Right ventricle myocardium inferior (tissue), 1 donor: ENCODE data around the gene KCNT1. TPM values are rescaled to one million over a fixed set of nuclear protein-coding genes. Genes with fewer than 3 reads are reported as not detected.
"Not testable (repeated sequence)": the region's sequence is repeated elsewhere in the genome, so short reads cannot be mapped to it uniquely, and the experiment has no call there.

Experiments used
- ATAC-seq: fragments of 200-7000 bp; cut with Tn5 transposase; one replicate; pipeline ENCODE4 v1.9.1; 2020; ENCODE audit warnings: mild to moderate bottlenecking, moderate library complexity
- DNase-seq: peaks from one replicate; pipeline ENCODE4 v3.0.0; 2021; ENCODE audit errors: missing footprints
- intact Hi-C: fragments of 100-400 bp; cut with DNase I; formaldehyde crosslinking; loops from one replicate; pipeline ENCODE4 v1.11.0; 2022
- total RNA-seq: library from RNA; stranded (reverse); fragmentation: NEBNext Ultra II Directional; extraction: Animal tissue kit (Norgen Biotek cat#: 25700); gene quantifications from one replicate; pipeline ENCODE4 v1.2.1, GENCODE V29; 2021
- donor health status: DM: no; HTN: yes; CAD: no; lungs with severe emphysema.

KCNT1 gene
- total RNA-seq, 1 donor from 2014 or later, result 2.6 TPM

DNA sequence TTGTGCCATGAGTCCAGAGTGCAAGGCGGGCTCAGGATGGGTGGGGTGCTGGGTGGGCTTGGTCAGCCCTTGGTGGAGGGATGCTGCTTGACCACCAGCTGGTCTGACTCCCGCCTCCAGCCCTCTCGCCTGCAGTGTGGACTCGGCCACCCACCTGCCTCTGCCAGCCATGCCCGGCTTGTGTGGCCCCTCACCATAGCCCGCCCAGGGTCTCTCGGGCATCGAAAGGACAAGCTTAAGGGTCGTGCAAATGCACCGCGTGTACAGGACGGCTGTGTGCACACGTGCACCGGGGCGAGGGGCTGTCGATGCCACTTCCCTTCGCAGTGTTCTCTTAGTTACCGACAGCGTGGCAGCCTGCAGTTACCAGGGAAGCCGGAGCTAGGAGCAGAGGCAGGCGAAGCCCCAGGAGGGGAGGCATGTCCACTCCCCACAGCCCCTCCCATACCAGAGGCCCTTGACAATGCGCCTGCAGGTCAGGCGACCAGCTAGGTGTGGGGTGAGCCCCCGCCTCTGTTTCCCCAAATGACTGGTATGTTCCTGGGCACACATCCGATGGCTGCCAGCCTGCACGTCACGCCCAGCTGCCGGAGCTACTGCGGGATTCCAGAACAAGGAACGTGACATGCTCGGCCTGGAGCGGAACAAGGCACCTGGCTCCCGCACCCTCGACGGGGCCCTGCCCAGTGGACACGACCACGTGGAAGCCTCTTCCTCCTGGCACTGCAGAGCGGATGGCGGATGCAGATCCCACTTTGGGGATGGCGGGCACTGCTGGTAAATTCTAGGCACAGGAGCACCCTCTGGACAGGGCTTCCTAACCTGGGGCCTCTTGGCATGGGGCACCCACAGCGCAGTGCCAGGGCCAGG is 31.0 kb upstream of the KCNT1 start:
- intact Hi-C loops, result no loop called here
- ATAC-seq (no peak), DNase-seq (no peak)

GRCh38 chr9:135671591-135672041 is 30.4 kb upstream of the KCNT1 start:
- DNase-seq (no peak), ATAC-seq (no peak)
- intact Hi-C loops, result no loop called here

GRCh38 chr9:135672786-135673185 is 29.2 kb upstream of the KCNT1 start:
- DNase-seq, ATAC-seq, intact Hi-C loops: not testable (repeated sequence)

DNA sequence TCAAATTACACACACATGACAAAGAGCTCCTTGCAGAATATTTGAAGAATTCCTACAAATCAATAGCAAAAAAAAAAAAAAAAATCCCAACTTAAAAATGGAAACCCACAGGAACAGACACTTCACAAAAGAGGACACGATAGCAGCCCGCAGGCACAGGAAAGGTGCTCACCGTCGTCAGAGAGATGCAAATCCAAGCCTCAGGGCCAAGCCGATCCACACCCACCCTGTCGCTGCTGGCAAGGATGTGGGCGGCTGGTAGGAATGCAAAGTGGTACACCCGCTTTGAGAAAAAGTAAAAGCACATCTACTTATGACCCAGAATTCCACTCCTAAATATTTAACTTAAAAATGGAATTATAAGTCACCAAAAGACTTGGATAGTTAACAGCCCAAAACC is 28.0 kb upstream of the KCNT1 start:
- intact Hi-C loops, result no loop called here
- ATAC-seq, result no peak
- no peak for DNase-seq

DNA sequence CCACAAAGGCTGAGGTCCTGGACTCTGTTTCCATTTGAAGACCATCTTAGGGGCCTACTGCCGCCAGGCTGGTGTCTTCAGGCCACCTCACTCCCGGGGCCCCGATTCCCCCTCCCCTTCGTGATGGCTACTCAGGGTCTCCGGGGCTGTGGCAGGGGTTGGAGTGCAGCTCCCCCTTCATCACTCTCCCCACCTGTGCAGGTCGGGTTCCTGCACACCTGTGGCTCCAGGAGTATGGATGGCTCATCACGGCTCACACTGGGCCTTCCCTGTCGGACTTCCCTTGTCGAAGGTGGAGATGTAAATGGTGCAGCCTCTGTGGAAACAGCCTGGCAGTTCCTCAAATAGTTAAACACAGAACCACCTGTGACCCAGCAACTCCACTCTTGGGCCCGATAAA is 27.0 kb upstream of the KCNT1 start:
- ATAC-seq (no peak), DNase-seq (no peak)
- intact Hi-C loops, result no loop called here

- ATAC-seq, result no peak
- DNase-seq, result no peak
- intact Hi-C loops, result no loop called here
These were observed 25.1 kb upstream of the KCNT1 start for GRCh38 chr9:135676891-135677290.

DNA sequence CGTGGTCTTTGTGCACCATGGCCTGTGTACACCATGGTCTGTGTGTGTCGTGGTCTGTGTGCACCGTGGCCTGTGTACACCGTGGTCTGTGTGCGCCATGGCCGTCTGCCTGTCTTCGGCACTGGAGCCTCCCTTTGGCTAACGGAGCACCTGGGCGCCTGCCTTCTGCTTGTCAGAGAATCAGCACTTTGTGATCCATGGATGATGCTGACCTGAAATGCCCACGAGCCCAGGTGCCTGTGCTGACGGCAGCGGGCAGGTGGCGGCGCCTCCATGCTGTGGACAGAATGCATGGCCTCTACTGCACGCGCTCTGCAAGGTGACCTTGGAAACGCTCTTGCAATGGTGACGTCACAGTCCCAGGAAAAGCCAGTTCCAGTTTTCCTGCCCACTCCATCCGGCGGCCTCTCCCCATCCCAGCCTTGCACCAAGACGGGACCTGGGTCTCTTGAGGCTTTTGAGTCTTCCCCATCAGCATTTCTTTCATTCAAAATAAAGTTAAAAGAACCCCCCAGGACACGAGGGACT is 24.3 kb upstream of the KCNT1 start:
- ATAC-seq (no peak), DNase-seq (no peak)
- intact Hi-C loops, result no loop called here

DNA sequence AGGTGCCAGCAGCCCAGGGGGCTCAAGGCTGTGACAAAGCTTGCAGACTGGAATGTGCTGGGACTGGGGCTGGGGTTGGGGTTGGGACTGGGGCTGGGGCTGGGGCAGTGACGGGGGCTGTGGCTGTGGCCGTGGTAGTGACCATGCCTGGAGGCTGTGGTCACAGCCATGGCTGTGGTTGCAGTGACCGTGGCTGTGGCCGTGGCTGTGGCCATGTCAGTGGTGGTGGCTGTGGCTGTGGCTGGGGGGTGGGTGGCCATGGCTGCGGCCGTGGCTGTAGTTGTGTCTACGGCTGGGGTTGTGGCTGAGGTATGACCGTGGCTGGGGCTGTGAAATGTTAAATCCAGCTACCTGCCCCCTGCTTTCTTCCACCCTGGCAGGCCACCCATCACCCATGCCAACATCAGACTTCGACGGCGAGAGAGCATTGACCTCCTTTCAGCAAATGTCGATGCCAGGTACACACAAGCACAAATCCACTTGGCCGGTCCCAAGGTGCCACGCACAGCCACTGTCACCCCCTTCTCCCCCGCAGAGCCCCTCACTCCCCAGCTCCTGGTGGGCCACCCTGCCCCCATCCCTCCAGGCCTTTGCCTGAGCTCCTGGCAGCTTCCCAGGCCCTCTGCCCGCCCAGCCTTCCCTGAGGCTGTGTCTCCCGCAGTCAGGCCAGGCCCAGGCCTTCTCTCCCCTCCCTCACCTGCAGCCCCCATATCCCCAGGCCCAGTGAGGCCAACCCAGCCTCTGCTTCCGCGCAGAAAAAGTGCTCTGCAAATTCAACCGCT is 23.6 kb upstream of the KCNT1 start:
- DNase-seq (no peak), ATAC-seq (no peak)
- intact Hi-C loops, result no loop called here

DNA sequence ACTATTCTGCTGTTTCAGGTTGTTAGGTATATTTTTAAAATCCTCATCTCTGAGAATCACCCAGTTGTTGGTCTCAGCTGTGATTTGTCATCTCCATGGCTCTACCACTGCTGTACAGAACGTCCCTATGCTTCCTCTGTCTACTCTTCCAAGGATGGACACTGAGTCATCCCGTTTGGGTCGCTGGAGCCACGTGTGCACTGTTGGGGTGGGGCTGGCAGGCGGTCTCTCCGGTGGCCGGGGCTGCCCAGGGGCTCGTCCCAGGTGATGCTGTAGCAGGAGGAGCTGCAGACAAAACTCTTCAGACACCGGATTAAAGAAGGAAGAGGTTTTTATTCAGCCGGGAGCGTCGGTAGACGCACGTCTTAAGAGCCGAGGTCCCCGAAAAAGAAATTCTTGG is 21.9 kb upstream of the KCNT1 start:
- DNase-seq, result no peak
- no peak for ATAC-seq
- intact Hi-C loops, result no loop called here

GRCh38 chr9:135681161-135681560 is 20.8 kb upstream of the KCNT1 start:
- intact Hi-C loops, result no loop called here
- no peak for DNase-seq
- ATAC-seq, result no peak

DNA sequence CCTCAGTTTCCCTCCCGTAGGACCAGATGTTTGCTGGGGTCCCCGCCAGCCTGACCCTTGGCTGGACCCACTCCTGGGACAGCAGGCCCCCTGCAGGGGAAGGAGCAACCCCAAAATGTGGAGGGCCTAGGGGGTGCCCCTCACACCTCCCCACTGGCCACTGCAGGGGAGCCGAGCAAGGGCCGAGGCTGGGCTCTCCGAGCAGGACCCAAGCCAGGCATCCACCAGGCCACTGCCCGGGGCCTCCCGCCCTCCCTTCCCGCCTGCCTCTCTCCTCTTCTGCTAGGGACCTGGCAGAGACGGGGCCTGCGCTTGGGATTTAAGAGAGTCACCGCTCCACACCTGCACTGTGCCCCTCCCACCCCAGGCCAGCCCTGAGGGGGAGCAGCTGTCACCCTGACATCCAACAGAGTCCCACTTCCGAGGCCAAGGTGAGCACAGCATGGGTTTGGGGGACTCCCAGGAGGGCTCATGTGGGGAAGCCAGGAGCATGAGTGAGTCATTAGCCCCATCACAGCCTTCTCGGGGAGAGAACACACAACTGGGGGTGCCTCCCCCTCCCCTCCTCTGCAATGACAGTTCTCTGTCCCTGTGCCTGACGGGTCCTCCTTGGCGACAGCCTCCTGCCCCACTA is 18.5 kb upstream of the KCNT1 start:
- intact Hi-C loops, result no loop called here
- DNase-seq (no peak), ATAC-seq (no peak)

- no peak for ATAC-seq
- intact Hi-C loops, result no loop called here
- no peak for DNase-seq
These were observed 17.3 kb upstream of the KCNT1 start for GRCh38 chr9:135684691-135685090.

GRCh38 chr9:135687216-135687615 is 14.8 kb upstream of the KCNT1 start:
- intact Hi-C loops, result no loop called here
- DNase-seq (no peak), ATAC-seq (no peak)

DNA sequence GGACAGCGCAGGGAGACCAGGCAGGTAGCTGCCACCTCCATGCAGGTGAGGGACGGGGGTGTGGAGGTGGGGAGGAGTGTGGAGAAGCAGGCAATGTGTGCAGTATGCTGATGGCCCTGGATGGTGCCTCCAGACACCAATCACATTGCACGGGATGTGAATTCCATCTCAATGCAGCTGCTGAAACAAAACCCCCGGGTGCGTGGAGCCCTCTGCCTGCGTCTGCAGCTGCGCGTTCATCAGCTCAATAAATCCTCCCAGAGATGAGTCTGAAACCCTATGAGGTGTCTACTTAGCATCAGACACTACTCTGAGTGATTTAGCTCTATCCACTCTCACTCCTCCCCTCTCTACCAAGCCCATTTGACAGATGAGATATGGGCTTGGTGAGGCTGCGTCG is 13.0 kb upstream of the KCNT1 start:
- DNase-seq (no peak), ATAC-seq (no peak)
- intact Hi-C loops, result no loop called here

DNA sequence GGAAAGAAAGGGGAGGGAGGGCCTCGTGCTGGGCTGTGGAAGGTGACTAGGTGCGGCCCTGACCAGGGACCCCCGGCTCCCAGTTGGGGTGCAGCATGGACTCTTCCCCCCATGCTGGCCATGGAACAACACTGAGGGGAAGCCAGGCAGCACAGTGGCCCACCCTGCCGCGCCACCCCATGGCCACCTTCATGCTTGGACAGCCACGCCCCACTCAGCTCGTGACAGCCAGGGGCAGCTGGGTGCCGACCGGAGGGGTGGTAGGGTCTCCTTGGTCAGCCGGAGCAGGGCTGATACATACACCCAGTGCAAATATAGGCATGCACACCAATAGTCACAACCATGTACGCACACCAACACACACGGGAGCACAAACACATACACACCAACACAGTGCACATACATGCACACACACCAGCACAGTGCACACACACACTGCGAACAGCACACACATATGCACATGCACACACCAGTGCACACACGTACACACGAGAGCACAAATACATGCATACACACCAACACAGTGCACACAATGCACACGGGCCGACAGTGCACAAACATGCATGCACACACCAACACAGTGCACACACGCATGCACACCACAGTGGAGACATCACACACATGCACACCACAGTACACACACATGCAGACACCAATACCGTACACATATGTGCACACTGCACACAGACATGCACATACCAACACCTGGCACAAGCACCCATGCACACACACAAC is 11.0 kb upstream of the KCNT1 start:
- intact Hi-C loops, result no loop called here
- no peak for DNase-seq
- ATAC-seq, result no peak

- DNase-seq, result no peak
- intact Hi-C loops, result no loop called here
- no peak for ATAC-seq
These were observed 9.6 kb upstream of the KCNT1 start for GRCh38 chr9:135692410-135692809.

DNA sequence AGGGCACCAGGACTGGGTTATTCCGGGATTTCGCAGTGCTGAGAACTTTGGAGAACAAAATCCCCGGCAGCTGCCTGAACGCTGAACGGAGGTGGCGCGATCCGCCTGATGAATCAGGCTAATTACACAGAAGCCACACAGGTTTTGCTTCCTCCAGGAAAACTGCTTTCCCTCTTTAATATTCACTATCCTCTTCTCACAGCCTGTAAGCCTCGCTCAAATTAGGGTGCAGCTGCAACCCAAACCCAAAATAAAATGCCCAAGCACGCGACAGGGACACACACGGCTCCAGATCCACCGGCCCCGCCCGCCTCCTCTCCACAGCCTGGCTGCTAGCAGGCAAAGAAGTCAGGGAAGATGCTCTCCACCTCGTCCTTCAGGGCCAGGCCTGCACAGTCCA is 8.7 kb upstream of the KCNT1 start:
- intact Hi-C loops, result no loop called here
- no peak for DNase-seq
- no peak for ATAC-seq

- intact Hi-C loops, result no loop called here
- ATAC-seq (no peak), DNase-seq (no peak)
These were observed 8.2 kb upstream of the KCNT1 start for GRCh38 chr9:135693771-135694170.

DNA sequence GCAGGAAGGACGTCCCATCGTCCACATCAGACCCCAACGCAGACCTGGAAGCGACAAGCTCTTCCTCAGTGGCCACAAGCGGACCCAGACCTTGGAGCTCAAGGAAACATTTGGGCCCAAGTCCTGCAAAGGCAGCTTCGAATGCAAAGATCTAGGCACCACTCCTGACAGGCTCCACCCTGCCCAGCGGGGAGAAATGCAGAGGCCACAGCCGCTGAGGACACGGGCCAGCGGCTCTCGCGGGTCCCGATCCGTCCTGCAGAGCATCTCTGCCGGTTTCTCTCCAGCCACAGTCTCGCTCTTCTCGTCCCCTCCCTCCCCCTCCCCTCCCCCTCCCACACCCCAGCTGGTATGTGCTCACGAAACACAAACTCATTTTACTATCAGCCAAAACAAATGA is 7.6 kb upstream of the KCNT1 start:
- ATAC-seq, result no peak
- intact Hi-C loops, result no loop called here
- DNase-seq, result no peak
